ENCODE results near the gene CORO1C.
"Not testable (repeated sequence)": the region's sequence is repeated elsewhere in the genome, so short reads cannot be mapped to it uniquely, and the experiment has no call there.

Gene CORO1C

GRCh38 chr12:108621161-108621560 is 110.2 kb downstream of the CORO1C start:
- H3K4me3 ChIP-seq (ENCODE audit: low read depth in 1 of 2, low read length in 1 of 2): no peak overlapping the region
- H3K36me3 ChIP-seq: peaks cover 70% of the 10 kb centered on the region
- no peaks in the 10 kb centered on the region for H3K9me3 ChIP-seq
- no peaks in the 10 kb centered on the region for H3K27me3 ChIP-seq
- TF ChIP-seq CTCF (IDR thresholded peaks at IDR 0.05): no peak
- H3K27ac ChIP-seq: peak overlapping the region; percentile 80
- peaks cover 56 to 65% of the 10 kb centered on the region in 2 experiments for H3K4me1 ChIP-seq (ENCODE audit: control insufficient read depth in 1 of 2, insufficient read depth in 1 of 2, low read depth in 1 of 2, low read length in 1 of 2)

GRCh38 chr12:108620236-108620879 is 111.0 kb downstream of the CORO1C start:
- H3K27me3 ChIP-seq: no peaks in the 10 kb centered on the region
- no peak overlapping the region for H3K4me3 ChIP-seq (ENCODE audit: low read depth in 1 of 2, low read length in 1 of 2)
- TF ChIP-seq CTCF (IDR thresholded peaks at IDR 0.05): no peak
- peaks cover 62% of the 10 kb centered on the region for H3K36me3 ChIP-seq
- peaks cover 56 to 61% of the 10 kb centered on the region in 2 experiments for H3K4me1 ChIP-seq (ENCODE audit: control insufficient read depth in 1 of 2, insufficient read depth in 1 of 2, low read depth in 1 of 2, low read length in 1 of 2)
- no peaks in the 10 kb centered on the region for H3K9me3 ChIP-seq
- H3K27ac ChIP-seq: peak overlapping the region; percentile 80

GRCh38 chr12:108619369-108620160 is 111.8 kb downstream of the CORO1C start:
- Histone ChIP-seq H3K36me3 (peaks cover 54% of the 10 kb centered on the region), H3K27me3 (no peaks in the 10 kb centered on the region), H3K4me1 (ENCODE audit: control insufficient read depth in 1 of 2, insufficient read depth in 1 of 2, low read depth in 1 of 2, low read length in 1 of 2) (peaks cover 56 to 60% of the 10 kb centered on the region in 2 experiments), H3K27ac (peak overlapping the region; percentile 80), H3K9me3 (no peaks in the 10 kb centered on the region), H3K4me3 (ENCODE audit: low read depth in 1 of 2, low read length in 1 of 2) (no peak overlapping the region)
- TF ChIP-seq CTCF (IDR thresholded peaks at IDR 0.05): no peak

DNA sequence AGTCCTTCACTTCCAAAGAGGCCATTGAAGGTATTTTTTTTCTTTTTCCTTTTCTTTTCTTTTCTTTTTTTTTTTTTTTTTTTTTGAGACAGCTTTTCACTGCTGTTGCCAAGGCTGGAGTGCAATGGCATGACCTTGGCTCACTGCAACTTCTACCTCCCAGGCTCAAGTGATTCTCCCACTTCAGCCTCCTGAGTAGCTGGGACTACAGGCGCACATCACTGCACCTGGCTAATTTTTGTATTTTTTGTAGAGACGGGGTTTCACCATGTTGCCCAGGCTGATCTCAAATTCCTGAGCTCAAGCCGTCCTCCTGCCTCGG is 112.4 kb downstream of the CORO1C start:
- not testable (repeated sequence) for H3K9me3 ChIP-seq; H3K27me3 ChIP-seq; H3K4me3 ChIP-seq (ENCODE audit: low read depth in 1 of 2, low read length in 1 of 2)
- H3K36me3 ChIP-seq: peaks cover 49% of the 10 kb centered on the region
- peak overlapping the region; percentile 80 for H3K27ac ChIP-seq
- H3K4me1 ChIP-seq (ENCODE audit: control insufficient read depth in 1 of 2, insufficient read depth in 1 of 2, low read depth in 1 of 2, low read length in 1 of 2): peaks cover 56 to 60% of the 10 kb centered on the region in 2 experiments

DNA sequence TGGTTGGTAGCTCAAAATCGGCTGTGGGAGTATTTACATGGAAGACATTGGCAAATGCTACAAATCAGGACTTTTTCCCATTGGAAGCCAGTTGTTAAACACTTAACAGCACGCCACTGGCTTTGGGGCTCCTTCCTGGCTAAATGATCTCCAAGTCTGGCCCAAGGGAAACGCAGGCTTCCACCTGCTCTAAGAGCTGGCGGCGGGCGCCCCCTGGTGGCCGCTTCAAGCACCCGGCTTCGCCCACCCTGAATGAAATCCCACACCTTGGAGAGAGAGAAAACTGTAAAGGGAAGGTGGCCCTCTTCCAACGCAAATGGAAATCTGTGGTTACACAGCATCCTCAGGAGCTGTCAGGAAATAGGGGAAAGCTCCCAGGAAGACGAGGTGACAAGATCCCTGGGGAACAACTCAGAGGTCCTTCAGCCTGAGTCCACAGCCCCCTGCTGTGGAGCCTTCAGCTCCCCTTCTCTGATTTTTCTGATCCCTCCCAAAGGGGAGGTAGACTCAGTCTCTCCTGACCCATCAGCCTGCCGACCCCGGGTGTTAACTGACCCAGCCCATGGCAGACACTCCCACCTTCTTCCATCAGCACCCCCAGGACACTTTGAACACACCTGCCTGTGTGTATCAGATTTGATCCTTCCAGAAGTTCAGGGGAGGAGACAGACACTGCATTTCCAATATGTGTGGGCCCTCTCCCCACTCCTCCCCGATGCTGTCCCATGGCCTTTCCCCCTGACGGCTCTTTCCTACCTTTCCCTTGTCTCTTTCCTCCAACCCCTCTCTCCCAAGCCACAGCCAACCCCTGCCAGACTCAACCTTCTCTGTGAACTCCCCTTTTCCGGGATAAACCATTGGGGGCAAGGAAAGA is 113.0 kb downstream of the CORO1C start:
- Histone ChIP-seq H3K36me3 (peaks cover 43% of the 10 kb centered on the region), H3K9me3 (no peaks in the 10 kb centered on the region), H3K4me1 (ENCODE audit: control insufficient read depth in 1 of 2, insufficient read depth in 1 of 2, low read depth in 1 of 2, low read length in 1 of 2) (peaks cover 56 to 60% of the 10 kb centered on the region in 2 experiments), H3K27ac (peak overlapping the region; percentile 45), H3K27me3 (no peaks in the 10 kb centered on the region), H3K4me3 (ENCODE audit: low read depth in 1 of 2, low read length in 1 of 2) (peak overlapping the region in 1 of 2 experiments; percentile 25)
- TF ChIP-seq CTCF (IDR thresholded peaks at IDR 0.05): peak; percentile 88

Measured in neutrophil (primary cell).